ENCODE measurements around the gene PIK3AP1.

- no peak for TF ChIP-seq CTCF (IDR thresholded peaks at IDR 0.05)
- no peak for TF ChIP-seq POLR2A (IDR thresholded peaks at IDR 0.05)
Measured at GRCh38 chr10:96745950-96746349, 25.6 kb upstream of the PIK3AP1 start.

Measured in uterus (tissue), 2 donors.